GM10248 (cell line): Measurements from ENCODE around the gene MC1R.
"Not testable (repeated sequence)": the region's sequence is repeated elsewhere in the genome, so short reads cannot be mapped to it uniquely, and the experiment has no call there.

Experiments used
- CTCF ChIA-PET: fragments of 300-600 bp; sonication (Branson Sonifier 250); formaldehyde crosslinking; extraction: SDS; loops from one replicate; lab custom pipeline; 2021; ENCODE audit warnings: antibody characterized with exemption; lab: Yijun Ruan, JAX
- POLR2A ChIA-PET: fragments of 350-650 bp; sonication (Branson Sonifier 250); formaldehyde crosslinking; extraction: SDS; loops from one replicate; lab custom pipeline; 2020; ENCODE audit warnings: antibody characterized with exemption; lab: Yijun Ruan, JAX
- DNase-seq: peaks from one replicate; pipeline ENCODE4 v3.0.0; 2012; ENCODE audit errors: extremely low spot score
- TF ChIP-seq, protein P1 (sequence below): IDR thresholded peaks from 2 replicates; pipeline ENCODE4 v1.5.1; 2012; ENCODE audit warnings: mild to moderate bottlenecking, low read depth; ENCODE audit errors: extremely low read depth, missing control alignments, control extremely low read depth

Gene MC1R

DNA sequence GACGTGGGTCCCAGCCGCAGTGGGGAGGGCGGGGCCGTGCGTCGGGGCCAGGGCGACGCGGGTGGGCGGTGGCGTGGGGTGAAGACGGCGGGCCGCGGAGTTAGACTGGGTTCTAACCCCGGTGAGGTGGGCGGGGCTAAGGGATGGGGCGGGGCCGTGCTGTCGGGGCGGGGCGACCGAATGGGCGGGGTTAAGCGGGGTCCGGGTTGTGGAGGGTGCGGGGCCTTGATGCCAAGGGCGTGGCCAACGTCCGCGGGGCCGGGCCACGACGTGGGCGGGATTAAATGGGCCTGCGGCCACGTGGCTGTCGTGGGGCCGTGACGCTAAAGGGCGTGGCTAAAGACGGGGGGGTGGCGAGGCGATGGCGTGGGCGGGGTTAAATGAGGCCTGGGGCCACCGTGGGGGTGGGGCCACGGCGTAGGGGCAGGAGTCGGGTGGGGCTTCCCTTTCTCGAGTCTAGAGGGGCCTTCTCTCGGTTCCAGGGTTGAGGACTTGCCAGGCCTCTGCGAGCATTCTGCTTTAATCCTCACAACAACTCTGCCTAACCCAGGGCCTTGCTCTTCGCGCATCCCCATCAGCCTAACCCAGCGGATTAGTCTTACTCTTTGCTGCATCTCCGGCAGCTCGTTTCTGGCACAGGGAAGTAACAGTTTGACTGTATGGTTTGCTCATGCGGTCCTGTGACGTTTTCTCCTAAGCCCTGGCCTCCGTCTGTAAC lies 44.5 kb upstream of the MC1R start:
- TF ChIP-seq, protein P1, sequence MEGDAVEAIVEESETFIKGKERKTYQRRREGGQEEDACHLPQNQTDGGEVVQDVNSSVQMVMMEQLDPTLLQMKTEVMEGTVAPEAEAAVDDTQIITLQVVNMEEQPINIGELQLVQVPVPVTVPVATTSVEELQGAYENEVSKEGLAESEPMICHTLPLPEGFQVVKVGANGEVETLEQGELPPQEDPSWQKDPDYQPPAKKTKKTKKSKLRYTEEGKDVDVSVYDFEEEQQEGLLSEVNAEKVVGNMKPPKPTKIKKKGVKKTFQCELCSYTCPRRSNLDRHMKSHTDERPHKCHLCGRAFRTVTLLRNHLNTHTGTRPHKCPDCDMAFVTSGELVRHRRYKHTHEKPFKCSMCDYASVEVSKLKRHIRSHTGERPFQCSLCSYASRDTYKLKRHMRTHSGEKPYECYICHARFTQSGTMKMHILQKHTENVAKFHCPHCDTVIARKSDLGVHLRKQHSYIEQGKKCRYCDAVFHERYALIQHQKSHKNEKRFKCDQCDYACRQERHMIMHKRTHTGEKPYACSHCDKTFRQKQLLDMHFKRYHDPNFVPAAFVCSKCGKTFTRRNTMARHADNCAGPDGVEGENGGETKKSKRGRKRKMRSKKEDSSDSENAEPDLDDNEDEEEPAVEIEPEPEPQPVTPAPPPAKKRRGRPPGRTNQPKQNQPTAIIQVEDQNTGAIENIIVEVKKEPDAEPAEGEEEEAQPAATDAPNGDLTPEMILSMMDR, result no peak
- CTCF ChIA-PET, result interaction anchor here (1.0 to 7.6 kb wide), 5 partner anchors 13 to 173 kb away, joined by 3 to 67 read pairs (median 8); no protein-coding TSS in a partner anchor
- POLR2A ChIA-PET, result interaction anchor here (0.6 to 1.8 kb wide), 4 partner anchors 11 to 366 kb away, joined by 3 to 7 read pairs (median 4); partner anchors contain the start of gene SPG7
- peak; percentile 98 for DNase-seq

DNA sequence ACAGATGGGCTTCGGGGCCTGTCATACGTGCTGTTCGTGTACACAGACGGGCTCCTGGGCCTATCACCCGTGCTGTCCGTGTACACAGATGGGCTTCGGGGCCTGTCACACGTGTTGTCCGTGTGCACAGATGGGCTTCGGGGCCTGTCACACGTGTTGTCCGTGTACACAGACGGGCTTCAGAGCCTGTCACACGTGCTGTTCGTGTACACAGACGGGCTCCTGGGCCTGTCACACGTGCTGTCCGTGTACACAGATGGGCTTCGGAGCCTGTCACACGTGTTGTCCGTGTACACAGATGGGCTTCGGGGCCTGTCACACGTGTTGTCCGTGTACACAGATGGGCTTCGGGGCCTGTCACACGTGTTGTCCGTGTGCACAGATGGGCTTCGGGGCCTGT lies 39.5 kb upstream of the MC1R start:
- DNase-seq, CTCF ChIA-PET: not testable (repeated sequence)
- POLR2A ChIA-PET, result interaction anchor here (0.5 kb wide), 1 partner anchor 32 kb away, joined by 3 read pairs; no protein-coding TSS in a partner anchor

DNA sequence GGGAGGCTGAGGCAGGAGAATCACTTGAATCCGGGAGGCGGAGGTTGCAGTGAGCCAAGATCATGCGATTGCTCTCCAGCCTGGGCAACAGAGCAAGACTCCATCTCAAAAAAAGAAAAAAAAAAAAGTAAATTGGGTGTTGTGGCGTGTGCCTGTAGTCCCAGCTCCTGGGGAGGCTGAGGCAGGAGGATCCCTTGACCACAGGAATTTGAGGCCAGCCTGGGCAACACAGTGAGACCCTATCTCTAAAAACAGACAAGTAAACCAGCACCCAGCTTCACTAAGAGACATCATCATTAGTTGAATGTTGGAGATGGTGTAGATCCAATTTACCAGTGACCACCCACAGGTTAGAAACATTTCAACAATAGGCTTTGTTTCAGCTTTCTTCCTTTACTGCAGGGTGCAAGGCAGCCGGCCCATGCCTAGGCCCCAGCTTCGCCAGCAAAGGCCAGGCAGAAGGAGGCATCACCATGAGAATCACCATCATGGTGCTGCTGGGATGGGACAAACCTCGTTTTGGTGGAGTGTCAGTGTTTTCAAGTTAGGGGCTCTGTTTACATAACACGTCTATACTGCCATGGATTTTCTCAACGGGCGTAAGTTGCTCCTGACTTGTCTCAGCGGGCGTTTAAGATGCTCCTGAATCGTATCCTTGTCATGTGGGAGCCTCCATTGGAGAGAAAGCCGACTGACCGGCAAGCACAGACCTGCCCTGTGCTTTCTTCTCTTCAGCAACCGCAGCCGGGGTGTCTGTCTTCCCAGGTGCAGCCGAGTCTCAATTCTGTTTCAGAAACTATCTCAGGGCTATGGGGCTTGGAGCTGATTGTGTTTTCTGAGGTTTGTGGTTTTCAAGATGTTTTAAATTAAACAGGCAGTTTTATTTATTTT lies 37.9 kb upstream of the MC1R start:
- CTCF ChIA-PET, result interaction anchor here (0.9 kb wide), 1 partner anchor 28 kb away, joined by 3 read pairs; no protein-coding TSS in a partner anchor

DNA sequence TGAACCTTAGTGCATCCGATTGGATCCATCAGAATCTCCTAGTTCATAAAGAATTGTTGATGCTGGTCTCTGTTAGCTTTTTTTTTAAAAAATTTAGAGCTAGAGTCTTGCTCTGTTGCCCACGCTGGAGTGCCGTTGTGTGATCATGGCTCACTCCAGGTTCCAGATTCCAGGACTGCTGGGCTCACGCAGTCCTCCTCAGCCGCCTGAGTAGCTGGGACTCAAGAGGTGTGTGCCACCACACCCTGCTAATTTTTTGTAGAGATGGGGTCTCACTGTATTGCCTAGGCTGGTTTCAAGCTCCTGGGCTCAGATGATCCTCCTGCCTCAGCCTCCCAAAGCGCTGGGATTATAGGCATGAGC lies 37.3 kb upstream of the MC1R start:
- POLR2A ChIA-PET, result no interaction called here
- no peak for DNase-seq
- CTCF ChIA-PET, result interaction anchor here (0.9 kb wide), 1 partner anchor 27 kb away, joined by 3 read pairs; no protein-coding TSS in a partner anchor
- TF ChIP-seq, protein P1, result no peak

More for the DNA sequence above, 37.9 kb upstream of the MC1R start:
- TF ChIP-seq, protein P1, result no peak
- DNase-seq, result no peak
- POLR2A ChIA-PET, result no interaction called here

DNA sequence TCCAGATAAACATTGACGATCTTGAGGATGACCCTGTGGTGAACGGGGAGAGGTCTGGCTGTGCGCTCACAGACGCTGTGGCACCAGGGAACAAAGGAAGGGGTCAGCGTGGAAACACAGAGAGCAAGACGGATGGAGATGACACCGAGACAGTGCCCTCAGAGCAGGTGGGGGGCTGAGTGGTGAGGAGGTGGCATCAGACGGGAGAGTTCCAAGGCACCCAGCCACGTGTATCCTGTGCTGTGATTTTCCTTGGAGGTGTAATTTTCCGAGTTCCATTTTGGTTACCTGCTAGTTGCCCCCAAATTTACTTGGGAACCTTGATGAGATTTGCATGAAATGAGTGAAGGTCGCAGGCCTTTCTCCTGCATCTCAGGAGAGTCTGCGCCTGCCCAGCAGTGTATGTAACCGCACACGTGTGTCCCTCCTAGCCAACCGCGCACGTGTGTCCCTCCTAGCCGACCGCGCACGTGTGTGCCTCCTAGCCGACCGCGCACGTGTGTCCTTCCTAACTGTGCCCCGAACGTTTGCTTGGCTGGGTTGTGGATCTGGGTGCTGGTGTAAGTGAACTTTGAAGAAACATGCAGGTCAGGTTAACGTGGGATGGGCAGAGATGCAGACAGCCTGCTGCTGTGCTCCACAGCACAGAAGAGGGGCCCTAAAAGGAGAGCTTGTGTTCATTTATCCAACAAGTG lies 35.2 kb upstream of the MC1R start:
- no peak for DNase-seq
- ChIA-PET CTCF (no interaction called here), POLR2A (no interaction called here)
- TF ChIP-seq, protein P1, result no peak

DNA sequence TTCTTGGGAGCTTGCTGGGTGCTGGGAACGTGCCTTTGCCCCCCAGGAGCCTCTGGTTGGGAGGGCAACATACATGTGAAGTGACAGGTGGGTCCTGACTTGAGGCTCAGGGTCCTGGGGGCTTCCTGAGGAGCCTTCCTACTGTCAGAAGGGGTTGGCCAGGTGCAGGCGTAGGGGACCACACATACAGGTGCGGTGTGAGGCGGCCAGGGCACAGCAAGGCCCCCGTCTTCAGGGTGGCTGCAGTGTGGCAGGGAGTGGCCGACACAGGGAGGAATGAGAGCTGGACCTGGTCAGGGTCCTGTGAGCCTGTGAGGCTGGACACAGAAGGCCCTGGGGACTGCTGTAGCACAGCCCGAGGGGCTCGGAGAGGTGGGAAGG lies 34.6 kb upstream of the MC1R start:
- DNase-seq, result no peak
- ChIA-PET POLR2A (no interaction called here), CTCF (no interaction called here)
- TF ChIP-seq, protein P1, result no peak
